Stimulated activated naive CD8-positive, alpha-beta T cell treated with anti-CD3 and anti-CD28 coated beads, Interleukin-15, Interleukin-2, amounts not matched to agents 100 U/mL and 50 U/mL, for 24 hours (primary cell): Measurements from ENCODE around the gene DUSP16.

Source experiments
- ATAC-seq: fragments of 150-1000 bp; cut with Tn5 transposase; one replicate; pipeline ENCODE4 v1.10.0; 2021
- DNase-seq: peaks from one replicate; pipeline ENCODE4 v3.0.0; 2021

The DUSP16 gene

DNA sequence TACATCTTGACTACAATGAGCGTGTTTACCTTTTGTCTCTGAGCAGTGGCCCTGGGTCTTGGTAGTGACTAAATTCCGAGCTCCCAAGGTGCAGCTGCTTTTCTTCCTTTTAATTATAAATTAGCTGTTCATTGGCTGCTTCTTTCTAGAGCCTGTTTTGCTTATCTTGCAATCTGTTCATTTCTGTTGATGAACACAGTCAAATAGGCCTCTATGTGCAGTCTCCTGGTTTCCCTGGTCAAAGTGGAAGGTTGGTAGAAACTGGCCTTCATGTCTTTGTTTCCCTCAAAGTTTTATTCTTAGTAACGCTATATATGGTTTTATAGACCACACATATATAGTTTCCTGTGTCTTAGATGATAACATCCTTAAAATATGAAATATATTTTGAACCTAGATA lies 94.1 kb downstream of the DUSP16 start:
- DNase-seq (no peak), ATAC-seq (no peak)

DNA sequence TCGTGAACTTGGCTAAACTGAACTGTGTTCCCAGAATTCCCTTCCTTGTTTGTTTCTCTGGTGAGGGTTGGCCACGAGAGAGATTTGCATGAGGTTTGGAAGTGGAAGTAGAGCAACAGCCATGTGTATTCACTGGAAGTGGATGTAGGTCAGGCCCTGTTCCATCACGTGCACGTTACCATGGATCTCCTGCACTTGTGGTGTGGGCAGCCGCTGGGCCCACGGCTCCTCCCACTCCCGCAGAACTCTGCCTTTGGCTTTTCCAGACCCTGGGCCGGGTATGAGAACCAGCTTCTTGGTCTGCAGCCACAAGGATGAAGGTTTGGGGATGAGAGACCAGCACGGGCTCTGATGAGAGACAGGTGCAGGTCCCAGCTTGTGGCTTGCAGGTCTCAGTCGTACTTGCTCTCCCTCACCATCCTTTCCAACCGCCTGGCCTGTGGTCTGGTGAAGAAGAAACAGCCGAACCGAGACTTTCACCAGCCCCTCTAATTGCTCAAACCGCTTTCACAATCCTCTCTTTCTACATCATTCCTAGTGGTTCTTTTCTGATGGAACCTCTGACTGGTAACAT lies 94.9 kb downstream of the DUSP16 start:
- DNase-seq (peak; percentile 45), ATAC-seq (peak; percentile 38)

DNA sequence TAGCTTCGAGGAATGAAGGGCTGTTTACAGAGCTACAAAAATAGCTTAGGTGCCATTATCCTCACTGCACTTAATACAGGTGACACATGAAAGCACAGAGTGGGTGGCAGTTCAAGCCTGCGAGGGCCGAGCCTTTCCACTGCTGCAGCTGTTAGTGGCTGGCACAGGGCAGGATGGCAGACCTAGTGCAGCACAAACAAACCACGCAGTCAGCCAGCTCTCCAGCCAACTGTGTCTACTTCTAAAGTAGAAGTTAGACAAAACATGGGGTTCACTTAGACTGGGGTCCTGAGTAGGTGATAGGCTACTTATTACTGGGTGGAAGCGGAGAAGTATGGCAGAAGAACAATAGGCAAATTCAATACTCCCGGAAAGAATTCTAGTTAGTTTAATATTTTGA lies 95.4 kb downstream of the DUSP16 start:
- DNase-seq (peak; percentile 44), ATAC-seq (peak; percentile 69)

DNA sequence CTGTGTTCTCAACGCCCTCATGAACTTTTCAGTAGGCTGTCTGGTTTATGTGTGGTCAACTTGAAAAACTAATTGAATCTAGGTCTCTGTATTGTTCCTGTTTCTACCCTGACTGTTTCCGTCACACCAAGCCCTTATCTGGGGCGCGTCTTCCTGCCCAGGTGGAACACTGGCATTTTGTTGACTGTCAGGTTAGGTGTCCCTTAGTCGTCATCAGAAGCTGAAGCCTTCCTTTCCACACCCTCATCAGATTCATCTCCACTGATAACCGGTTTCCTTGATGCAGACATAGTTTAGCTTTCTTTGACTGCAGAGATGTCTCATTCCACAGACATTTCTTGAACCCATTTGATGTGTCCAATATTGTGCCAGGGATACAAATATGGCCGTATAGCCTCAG lies 96.5 kb downstream of the DUSP16 start:
- DNase-seq (peak; percentile 38), ATAC-seq (peak; percentile 60)

DNA sequence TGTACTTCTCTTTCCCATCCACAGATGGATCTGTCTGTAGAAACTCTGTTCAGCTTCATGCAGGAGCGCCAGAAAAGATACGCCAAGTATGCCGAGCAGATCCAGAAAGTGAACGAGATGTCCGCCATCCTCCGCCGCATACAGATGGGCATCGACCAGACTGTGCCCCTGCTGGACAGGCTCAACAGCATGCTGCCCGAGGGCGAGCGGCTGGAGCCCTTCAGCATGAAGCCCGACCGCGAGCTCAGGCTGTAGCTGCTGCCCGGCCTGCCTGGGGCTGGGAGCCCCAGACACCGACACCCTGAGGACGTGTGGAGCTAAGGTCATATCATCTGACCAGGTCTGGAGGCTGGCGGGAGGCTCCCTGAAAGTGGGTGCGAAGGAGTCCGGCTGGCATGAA lies 97.1 kb downstream of the DUSP16 start:
- DNase-seq: no peak
- ATAC-seq: no peak

DNA sequence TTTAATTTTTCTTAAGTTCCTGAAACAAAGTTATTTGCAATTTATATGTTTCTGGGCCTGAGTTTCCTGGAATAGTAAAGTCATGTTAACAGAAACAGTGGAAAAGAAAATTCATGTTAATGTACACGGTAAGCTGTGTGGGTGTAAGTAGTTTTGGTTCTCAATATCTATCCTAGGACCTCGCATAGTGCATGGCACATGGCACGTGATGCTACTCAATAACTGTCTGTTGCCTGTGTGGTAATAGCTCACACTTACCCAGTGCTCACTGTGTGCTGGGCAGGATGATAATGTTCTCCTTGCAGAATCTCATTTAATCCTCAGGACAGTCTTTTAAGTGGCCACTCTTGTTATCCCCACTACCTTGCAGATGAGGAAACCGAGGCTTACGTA lies 100.7 kb downstream of the DUSP16 start:
- no peak for DNase-seq
- peak; percentile 83 for ATAC-seq

DNA sequence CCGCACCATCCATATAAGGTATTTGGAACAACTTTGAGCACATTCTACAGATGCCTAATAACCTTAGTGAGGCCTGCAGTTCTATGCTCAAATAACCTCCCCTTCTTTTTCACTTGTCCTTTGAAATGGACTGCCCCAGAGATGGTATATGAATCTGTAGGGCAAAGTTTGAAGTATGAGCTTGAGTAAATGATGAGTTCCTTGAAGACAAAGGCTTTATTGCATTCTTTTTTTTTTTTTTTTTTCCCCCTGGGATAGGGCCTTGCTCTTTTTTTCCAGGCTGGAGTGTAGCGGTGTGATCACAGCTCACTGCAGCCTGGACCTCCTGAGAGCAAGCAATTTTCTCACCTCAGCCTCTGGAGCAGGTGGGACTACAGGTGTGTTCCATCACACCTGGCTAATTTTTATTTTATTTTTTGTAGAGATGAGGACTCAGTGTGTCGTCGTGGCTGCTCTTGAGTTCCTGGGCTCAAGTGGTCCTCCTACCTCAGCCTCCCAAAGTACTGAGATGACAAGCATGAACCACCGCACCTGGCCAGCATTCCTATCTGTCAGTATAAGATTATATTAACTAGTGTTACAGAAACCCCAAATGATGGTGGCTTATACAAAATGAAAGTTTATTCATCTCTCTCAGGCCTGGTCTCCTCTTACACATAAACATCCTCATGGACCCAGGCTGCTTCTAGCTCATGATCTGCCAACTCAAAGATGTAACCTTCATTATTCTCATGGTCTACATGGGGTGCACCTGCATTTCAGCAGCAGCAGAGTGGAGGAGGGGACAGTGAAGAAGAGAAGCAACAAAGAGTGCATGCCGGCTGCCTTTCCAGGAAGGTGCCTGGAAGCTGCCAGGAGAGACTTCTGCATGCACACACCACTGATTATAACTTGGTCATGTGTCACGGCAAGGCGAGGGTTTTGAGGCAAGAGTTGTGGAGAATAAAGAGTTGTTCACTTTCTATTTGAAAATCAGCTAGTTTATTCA lies 101.4 kb downstream of the DUSP16 start:
- ATAC-seq (peak; percentile 55), DNase-seq (no peak)

DNA sequence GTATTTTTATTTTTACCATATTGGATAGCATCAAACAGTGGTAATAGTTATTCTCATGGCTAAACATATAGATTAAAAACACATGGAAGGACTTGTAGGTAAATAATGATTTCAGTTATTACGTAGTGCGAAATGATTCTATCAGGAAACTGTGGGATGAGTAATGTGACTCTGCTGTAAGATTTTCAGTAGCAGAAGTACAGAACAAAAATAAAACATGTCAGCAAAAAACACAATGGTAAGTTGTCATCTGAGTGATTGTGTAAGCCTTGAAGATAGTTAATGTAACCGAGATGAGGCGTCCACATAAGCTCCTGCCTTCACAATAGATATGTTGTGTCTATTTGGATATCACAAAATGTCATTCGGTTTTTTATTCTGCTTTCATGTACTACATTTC lies 106.0 kb downstream of the DUSP16 start:
- DNase-seq (no peak), ATAC-seq (no peak)

DNA sequence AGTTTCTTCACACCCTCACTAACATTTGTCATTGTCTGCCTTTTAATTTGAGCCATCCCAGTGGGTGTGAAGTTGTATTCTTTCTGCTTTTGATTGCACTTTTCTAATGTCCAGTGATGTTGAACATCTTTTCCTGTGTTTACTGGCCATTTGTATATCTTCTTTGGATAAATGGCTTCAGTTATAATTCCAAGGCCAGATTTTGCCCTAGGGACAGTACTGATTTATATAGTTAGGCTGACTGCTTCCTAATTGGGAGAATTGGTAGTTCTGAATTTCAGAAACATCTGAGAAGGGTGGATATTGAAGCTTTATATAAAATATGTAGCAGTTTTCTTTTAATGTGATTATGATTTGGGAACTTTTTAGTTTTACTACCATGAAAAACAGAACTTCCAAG lies 108.3 kb downstream of the DUSP16 start:
- ATAC-seq (no peak), DNase-seq (no peak)

DNA sequence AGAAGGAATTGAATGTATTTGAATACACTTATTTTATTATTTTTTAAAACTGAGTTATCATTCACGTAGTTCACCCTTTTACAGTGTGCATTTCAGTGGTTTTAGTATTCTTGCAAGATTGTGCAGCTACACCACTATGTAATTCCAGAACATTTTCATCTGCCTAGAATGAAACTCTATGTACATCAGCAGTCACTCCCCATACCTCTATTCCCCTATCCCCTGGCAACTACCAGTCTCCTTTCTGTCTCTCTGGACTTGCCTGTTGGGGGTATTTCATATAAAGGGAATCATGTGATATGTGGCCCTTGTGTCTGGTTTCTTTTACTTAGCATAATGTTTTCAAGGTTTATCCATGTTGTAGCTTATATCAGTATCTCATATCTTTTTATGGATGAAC lies 109.0 kb downstream of the DUSP16 start:
- DNase-seq: no peak
- ATAC-seq: no peak

DNA sequence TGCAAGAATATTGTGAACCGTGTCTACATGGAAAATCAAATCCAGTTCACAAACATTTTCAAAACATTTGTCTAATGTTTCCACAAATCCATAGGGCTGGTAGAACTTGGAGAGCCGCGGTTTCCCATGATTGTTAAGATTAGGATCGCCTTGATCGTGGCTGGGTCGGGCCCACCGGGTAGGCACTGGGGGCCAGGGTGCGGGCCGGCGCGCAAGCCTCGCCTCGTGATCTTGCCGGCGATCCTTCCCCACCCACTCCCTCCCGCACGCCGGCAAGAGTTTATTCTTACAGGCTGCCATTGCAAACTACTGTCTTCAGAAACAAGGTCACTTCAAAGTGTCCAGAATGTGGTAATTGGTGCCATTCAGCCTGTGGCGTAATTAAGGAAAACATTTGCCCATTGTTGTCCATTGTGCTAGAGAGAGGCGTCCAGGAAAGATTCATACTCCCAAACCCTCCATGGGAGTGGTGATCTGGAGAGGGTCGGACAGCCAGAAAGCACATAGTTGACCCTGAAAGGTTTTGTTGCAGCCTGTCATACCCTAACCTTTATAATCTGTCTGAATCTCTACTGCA lies 110.2 kb downstream of the DUSP16 start:
- DNase-seq (no peak), ATAC-seq (no peak)

DNA sequence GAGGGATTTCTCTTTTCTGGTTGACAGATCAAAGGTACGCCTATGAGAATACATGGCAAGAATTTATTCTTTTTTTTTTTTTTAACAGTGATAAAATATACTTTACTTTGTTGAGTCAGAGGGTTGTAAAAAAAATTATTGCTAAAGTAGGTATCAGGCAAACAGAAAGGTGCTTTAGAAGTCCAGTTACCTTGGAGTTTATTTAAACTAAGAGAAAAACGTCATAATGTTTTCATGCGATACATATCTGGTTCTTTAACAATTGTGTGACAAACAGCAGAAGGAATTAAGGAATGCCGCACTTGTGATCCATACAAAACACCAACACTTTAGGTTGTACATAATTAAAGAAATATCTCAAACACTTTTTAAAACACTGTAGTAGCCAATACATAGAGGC lies 111.6 kb downstream of the DUSP16 start:
- DNase-seq (no peak), ATAC-seq (no peak)

DNA sequence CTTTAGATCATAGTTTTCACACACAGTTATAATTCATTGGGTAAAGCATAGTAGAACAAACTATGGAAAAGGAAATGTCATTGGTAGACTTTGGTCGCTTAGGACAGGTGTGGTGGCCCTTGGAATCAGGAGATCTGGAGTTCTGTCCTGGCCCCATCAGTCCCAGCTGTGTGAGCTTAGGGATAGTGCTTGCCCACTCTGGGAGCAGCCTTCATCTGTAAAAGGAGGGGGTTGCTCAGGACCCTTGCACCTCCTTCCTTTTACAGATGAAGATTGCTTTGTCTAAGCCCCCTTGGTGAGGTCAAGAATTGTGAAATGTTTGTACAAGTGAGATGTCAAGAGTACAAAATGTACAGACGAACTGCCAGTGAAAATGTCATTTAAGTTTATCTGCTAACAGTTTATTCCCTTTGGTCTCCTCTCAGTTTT lies 112.6 kb downstream of the DUSP16 start:
- DNase-seq (no peak), ATAC-seq (no peak)

DNA sequence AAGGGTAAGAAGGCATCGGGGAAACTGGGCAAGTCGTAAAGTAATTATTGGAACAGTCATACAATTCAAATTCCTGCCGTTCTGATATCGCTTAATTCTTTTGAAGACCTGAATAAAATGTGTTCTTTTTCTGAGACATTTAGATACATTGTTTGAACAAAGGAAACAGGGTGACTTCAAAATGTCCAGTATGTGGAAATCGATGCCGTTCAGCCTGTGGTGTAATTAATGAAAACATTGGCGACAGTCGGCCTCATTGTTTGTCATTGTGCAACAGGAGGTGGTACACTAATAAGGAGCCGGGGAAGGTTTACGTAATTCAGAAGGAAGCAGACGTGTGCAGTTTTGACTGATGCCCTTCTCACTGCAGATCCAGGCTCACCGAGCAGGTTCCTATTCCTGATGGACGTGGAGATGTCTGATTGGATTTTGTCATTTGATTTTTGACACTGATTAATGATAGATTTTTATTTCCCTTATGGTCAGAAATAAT lies 113.1 kb downstream of the DUSP16 start:
- no peak for ATAC-seq
- no peak for DNase-seq

DNA sequence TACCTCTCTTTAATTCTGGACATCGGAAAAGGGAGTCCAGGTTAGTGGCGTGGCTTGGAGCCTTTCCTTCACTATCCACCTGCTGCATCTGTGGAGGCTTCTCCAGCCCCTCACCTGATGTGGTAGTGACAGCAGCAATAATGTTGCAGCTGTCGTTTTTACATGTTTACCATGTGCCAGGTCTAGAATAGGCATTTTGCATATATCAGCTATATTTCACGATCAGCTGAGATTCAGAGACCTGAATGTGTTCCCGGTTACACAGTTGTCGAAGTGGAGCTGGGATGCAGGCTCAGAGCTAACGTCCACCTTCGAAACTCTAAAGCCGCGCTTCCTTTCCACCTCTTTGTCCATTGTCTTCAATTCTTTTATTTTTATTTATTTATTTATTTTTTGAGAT lies 114.8 kb downstream of the DUSP16 start:
- ATAC-seq: no peak
- DNase-seq: no peak

DNA sequence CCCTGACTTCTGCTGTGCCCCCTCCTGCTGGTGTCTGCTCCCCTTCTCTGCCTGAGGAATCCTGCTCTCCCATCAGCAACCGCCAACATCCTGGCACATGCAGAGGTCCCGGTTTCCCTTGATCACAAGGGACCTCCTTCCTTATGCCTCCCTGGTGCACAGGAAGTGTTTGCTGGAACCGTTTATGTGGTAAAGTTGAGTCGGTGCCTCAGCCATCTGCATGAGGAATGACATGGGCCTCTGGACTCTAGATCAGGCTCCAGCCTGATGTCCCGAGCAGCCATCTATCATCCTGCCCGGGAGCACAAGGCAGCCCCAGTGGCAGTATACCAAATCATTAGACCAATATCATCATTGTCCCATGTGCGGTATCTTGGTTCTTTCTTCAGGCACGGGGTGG lies 115.4 kb downstream of the DUSP16 start:
- ATAC-seq: no peak

DNA sequence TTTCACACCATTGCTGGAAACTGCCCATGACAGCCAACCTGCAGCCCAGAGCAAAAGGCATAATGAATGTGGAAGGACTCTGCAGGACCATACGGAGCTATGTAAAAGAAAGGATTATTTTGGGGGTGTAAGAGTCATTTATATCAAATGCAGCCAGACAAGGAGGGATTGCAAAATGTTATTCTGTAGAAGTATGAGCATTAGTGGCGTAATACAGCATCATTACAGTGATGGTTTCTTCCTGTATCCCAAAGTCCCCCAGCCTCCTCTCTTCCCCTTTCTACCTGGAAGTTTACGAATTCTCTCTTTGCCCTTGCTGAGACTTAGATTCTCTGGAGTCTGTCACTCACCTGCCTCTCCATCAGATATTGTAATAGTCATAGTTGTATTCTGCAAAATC lies 115.9 kb downstream of the DUSP16 start:
- DNase-seq (no peak), ATAC-seq (no peak)

More for the DNA sequence above, 115.4 kb downstream of the DUSP16 start:
- no peak for DNase-seq

DNA sequence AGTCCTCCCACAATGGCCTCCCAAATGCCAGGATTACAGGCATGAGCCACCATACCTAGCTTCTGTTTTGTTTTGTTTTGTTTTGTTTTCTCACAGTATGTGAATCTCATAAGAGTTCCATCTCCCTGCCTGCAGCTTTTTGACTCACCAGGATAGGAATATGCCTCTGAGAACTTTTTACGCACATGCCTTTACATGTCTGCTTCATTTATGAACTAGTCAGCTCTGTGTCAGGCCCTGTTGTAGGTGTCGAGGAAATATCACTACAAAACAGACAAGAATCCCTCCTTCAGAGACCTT lies 116.8 kb downstream of the DUSP16 start:
- ATAC-seq: no peak
- DNase-seq: no peak

DNA sequence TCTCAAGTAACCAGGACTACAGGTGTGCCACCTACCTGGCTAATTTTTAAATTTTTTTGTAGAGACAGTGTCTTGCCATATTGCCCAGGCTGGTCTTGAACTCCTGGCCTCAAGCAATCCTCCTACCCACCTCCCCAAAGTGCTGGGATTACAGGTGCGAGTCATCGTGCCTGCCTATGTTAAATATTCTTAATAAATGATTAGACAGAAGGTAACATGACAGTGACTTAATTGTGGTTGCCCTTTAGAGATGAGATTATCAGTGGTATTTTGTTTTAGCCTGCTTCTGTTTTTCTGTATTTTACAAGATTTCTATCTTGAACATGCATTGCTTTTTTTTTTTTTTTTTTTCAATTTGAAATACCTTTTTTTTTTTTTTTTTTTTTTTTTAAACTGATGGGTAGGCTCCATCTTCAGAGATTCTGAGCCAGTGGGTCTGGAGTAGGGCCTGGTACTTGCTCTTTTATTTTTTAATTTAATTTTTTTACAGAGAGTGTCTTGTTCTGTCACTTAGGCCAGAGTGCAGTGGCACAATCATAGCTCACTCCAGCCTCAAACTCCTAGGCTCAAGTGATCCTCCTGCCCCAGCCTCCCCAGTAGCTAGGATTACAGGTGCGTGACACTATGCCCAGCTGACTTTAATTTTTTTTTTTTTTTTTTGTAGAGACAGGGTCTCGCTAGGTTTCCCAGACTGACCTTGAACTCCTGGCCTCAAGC lies 117.3 kb downstream of the DUSP16 start:
- no peak for DNase-seq
- ATAC-seq: no peak

DNA sequence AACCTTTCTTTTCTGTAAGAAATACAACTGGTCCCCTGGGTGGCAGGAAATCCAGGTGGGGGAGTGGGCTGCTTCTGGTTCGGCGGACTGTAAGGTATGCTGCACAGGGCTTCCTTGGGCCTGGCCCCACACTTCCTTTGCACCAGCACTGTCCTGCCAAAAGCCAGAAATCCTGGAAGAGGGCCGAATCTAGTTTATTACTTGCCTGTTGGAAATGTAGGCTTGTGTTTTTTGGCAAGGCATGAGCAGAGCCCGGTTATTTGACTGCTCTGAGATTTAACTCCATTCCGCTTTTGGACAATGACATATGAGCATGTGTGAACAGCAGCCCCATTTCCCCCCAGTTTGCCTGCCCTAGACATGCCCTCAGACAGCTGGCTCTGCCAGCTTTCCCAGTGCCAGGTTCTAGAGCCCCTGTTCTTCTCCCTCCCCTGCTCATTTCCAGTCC lies 119.2 kb downstream of the DUSP16 start:
- no peak for DNase-seq
- ATAC-seq: no peak

DNA sequence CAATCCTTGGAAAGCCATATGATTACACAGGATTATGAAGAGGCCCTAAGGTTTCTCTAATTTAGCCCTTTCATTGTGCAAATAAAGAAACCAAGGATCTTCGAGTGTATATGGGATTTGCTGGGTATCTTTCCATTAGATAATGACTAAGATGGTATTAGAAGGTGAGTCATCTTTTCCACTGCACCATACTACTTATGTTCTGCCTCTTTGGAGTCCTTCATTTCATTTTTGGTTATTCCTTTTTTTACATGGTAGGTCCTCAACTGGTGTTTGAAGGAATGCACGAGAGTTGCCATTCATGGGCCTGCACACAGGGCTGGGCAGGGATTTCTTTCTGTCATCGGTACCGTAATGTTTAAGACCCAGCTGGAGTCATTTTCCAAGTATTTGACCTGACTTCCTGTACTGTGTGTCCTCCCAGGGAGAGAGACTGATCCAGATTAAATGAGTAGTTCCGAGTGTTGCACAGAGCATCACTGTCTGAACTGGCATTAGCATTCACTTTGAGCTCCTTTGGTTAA lies 120.1 kb downstream of the DUSP16 start:
- peak; percentile 3 for ATAC-seq
- no peak for DNase-seq

DNA sequence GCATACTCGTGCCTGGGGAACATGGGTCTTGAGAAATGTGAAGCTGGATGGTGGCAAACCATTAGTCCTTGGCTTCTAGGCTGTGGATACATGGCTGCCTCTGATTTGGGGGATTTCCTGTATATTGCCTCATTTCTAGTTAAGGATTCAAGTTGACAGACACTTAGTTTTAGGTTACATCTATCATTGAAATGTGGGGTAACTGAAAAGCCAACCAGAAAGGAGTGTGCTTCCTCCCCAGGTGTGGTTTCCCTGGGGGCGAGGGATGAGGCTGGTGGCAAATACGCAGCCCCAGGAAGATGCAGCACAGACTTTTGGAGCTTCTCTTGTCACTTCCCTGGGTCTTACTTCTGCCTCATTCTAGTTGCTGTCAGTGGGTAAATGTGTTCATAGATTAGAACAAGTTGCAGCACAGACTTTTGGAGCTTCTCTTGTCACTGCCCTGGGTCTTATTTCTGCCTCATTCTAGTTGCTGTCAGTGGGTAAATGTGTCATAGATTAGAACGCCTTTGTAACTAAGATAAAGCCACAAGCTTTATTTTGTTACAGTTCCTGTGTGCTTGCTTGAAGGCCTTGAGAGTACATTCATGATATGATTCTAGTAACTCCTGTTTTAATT lies 120.7 kb downstream of the DUSP16 start:
- peak; percentile 75 for ATAC-seq
- DNase-seq: peak; percentile 51
